PFSK-1 (cell line): ENCODE data around the gene HIC1.

ENCODE experiments used
- FOXP2 ChIP-seq: optimal IDR thresholded peaks from 2 replicates; pipeline ENCODE3; 2011; ENCODE audit warnings: borderline replicate concordance, control low read depth, inconsistent platforms; ENCODE audit not compliant: insufficient read depth; ENCODE audit errors: extremely low read length, extremely low read depth
- POLR2AphosphoS5 ChIP-seq: IDR thresholded peaks from 2 replicates; pipeline ENCODE4 v1.6.1; 2012; ENCODE audit warnings: low read depth, mild to moderate bottlenecking, control low read depth, low read length, moderate library complexity
- SIN3A ChIP-seq: IDR thresholded peaks from 2 replicates; pipeline ENCODE4 v1.6.1; 2012; ENCODE audit warnings: mild to moderate bottlenecking, low read length, moderate library complexity, borderline replicate concordance; ENCODE audit not compliant: insufficient read depth
- TAF1 ChIP-seq: IDR thresholded peaks from 2 replicates; pipeline ENCODE4 v1.6.1; 2012; ENCODE audit warnings: low read length, control low read depth, borderline replicate concordance; ENCODE audit not compliant: insufficient read depth
- TF ChIP-seq, protein P1 (sequence below), 2 experiments: IDR thresholded peaks; 2 replicates each; pipeline versions ENCODE4 v1.6.1 to v1.8.0; 2011 to 2012; ENCODE audit warnings: low read depth in 2 of 2, low read length in 2 of 2, control low read depth in 1 of 2, inconsistent platforms in 1 of 2, mild to moderate bottlenecking in 1 of 2, moderate library complexity in 1 of 2; ENCODE audit not compliant: insufficient read depth in 1 of 2

HIC1 gene

DNA sequence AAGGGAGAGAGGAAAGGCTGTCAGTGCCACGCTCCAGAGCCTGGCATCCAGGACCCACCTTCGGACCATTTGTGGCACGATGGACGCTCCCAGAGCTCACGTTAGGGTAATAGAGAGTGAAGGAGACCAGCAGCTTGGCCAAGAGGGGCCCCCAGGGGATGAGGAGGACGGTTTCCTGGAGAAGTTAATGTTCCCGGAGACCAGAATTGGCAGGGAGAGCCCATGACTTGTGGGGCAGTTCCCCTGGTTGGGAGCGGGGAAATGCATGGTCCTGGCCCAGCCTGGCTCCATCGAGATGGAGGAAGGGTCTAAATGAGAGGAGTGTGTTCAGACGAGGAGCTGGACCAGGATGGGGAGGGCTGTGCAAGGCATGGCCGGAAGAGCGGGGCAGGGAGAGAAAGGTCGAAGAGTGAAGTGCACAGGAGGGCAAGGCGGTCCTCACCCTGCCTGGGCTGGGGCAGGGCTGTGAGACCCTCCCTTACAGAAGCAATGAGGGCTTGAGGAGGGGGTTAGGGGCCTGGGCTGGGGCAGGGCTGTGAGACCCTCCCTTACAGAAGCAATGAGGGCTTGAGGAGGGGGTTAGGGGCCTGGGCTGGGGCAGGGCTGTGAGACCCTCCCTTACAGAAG is 2.9 kb upstream of the HIC1 start:
- TF ChIP-seq, protein P1, sequence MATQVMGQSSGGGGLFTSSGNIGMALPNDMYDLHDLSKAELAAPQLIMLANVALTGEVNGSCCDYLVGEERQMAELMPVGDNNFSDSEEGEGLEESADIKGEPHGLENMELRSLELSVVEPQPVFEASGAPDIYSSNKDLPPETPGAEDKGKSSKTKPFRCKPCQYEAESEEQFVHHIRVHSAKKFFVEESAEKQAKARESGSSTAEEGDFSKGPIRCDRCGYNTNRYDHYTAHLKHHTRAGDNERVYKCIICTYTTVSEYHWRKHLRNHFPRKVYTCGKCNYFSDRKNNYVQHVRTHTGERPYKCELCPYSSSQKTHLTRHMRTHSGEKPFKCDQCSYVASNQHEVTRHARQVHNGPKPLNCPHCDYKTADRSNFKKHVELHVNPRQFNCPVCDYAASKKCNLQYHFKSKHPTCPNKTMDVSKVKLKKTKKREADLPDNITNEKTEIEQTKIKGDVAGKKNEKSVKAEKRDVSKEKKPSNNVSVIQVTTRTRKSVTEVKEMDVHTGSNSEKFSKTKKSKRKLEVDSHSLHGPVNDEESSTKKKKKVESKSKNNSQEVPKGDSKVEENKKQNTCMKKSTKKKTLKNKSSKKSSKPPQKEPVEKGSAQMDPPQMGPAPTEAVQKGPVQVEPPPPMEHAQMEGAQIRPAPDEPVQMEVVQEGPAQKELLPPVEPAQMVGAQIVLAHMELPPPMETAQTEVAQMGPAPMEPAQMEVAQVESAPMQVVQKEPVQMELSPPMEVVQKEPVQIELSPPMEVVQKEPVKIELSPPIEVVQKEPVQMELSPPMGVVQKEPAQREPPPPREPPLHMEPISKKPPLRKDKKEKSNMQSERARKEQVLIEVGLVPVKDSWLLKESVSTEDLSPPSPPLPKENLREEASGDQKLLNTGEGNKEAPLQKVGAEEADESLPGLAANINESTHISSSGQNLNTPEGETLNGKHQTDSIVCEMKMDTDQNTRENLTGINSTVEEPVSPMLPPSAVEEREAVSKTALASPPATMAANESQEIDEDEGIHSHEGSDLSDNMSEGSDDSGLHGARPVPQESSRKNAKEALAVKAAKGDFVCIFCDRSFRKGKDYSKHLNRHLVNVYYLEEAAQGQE (IDR thresholded peaks at IDR 0.05; ENCODE audit: insufficient read depth in 1 of 2, low read depth in 2 of 2, low read length in 2 of 2), result no peak
- TF ChIP-seq TAF1 (no peak), POLR2AphosphoS5 (no peak), SIN3A (no peak), FOXP2 (no peak)

DNA sequence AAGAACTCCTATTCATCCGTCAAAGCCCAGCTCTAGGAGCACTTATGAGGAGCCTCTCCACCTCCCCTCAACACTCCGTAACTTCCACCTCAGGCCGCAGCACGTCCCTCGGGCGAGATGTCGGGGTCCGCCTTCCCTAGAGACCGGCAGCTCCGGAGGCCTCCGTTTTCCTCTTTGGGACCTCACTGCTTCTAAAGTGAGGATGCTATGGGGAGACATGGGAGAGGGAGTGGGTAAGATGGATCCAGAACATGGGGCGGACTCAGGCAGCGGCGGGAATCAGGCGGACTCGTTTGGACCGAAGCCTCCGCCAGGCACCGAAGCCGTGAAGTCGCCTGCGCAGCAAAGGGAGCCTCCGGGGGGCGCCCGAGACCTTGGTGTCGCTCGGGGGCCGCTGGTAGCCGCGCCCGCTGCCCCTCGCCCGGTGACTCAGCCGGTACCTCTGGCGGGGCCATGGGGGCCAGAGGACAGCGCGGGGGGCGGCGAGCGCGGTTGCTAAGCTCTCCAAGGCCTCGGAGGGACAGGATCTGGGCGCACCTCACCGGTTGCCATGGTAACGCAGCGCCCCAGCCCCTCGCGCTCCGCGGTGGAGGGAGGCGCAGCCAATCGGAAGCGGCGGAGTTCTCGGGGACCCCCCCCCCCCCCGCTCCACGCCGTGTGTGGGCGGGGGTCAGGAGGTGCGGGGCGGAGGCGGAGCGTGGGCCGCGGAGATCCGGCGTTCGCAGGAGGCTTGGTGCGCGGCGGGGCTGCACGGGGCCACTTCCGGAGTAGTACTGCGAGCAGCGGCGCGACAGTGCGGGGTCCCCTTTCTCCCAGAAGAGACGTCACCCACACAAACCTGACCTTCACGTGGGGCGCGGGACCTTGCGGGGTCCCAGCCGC is 1.3 kb upstream of the HIC1 start:
- TF ChIP-seq POLR2AphosphoS5 (no peak), TAF1 (no peak), FOXP2 (no peak), SIN3A (no peak)
- TF ChIP-seq, protein P1 (IDR thresholded peaks at IDR 0.05; ENCODE audit: insufficient read depth in 1 of 2, low read depth in 2 of 2, low read length in 2 of 2), result peak in 1 of 2 experiments; percentile 65; a peak in 2 of 4 replicates

DNA sequence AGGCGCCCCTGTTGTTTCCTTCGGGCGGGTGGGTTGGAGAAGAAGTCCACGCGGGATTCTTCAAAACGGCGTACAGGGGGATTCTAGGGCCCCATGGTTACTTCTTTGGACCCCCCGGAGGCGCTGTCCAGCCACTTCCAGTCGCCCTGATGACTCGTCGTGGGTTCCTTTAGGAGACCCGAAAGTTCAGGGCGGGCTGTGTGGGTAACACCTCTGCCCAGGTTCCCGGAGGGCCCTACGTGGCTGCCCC is 716 bp upstream of the HIC1 start:
- TF ChIP-seq FOXP2 (no peak), POLR2AphosphoS5 (no peak), TAF1 (no peak), SIN3A (no peak)
- TF ChIP-seq, protein P1 (IDR thresholded peaks at IDR 0.05; ENCODE audit: insufficient read depth in 1 of 2, low read depth in 2 of 2, low read length in 2 of 2), result peak in 1 of 2 experiments; percentile 74; a peak in 2 of 4 replicates

DNA sequence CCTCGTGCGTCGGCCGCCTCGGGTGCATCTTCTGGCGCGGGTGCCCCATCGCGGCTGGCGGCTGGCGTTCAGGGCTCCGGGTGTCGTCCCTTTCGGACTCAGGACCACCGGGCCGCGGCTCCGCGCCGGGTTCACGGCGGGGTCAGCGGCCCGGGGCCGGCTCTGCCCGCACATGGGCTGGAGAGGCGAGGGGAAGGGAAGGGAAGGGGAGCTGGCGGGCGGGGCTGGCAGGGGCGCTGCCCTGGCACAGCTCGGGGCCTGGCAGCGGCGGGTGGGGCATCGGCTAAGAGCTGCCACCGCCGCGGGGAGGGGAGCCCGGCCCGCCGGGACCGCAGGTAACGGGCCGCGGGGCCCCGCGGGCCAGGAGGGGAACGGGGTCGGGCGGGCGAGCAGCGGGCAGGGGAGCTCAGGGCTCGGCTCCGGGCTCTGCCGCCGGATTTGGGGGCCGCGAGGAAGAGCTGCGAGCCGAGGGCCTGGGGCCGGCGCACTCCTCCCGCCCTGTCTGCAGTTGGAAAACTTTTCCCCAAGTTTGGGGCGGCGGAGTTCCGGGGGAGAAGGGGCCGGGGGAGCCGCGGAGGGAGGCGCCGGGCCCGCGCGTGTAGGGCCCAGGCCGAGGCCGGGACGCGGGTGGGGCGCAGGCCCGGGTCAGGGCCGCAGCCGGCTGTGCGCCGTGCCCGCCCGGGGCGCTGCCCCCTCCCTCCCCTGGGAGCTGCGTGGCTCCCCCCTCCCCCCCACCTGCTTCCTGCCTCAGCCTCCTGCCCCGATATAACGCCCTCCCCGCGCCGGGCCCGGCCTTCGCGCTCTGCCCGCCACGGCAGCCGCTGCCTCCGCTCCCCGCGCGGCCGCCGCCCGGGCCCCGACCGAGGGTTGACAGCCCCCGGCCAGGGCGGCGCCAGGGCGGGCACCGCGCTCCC is 646 bp downstream of the HIC1 start:
- no peak for TF ChIP-seq TAF1
- TF ChIP-seq SIN3A, result no peak
- TF ChIP-seq POLR2AphosphoS5, result no peak; the same call in 1 of the 2 replicates
- no peak for TF ChIP-seq FOXP2
- TF ChIP-seq, protein P1 (IDR thresholded peaks at IDR 0.05; ENCODE audit: insufficient read depth in 1 of 2, low read depth in 2 of 2, low read length in 2 of 2), result no peak
